ENCODE measurements around the gene UBAP2L.
"Not testable (repeated sequence)": the region's sequence is repeated elsewhere in the genome, so short reads cannot be mapped to it uniquely, and the experiment has no call there.

The UBAP2L gene

DNA sequence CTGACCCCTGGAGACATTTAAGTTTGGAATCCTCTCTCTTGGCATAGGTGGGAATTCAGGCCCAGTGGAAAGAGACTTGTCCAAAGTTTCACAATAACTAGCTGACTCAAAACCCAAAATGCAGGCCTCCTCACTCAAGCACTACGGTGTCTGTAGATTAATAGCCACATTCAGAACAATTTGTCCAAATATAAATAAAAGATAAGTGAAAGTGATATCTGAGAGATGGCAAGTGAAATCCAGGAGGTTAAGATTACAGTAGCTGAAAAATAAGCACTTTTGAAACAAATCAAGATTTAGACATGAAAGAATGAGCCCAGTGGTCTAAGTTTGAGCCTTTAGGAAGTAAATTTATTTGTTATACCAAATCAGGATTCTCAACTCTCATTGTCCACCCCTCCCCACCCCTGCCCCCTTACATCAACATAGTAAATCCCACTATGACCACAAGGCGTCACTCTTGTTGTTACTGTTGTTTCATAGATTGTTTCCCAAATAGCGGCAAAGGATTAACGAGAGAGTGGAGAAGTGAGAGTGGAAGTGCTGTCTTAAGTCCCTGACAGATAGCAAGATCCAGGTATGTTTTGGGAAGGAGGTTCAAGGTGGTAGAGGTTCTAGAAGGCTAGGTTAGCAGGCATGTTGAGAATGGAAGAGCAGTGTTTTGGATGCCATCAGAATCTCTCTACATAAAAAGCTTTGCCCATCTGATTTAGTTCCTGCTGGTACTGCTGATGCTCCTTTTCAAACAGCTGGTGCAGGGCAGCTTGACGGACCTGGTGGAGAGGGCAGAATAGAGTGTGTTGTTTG, 21.8 kb upstream of the UBAP2L start:
- no peak for DNase-seq (ENCODE audit: low read depth in 4 of 4, low spot score in 1 of 4)

DNA sequence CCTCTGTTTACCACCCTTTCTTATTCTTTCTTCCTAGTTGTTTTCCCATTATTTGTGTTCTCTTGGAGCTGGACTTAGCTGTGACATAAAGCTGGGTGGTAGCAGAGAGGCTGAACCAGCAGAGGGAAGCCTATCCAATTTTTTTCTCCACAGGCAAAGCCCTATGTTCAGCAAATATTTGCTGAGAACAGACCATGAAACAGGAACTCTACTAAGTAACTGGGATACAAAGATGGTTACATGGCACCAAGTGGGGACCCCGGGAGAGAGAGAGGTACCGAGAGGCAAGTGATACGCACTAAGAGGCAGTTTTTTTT, 21.2 kb upstream of the UBAP2L start:
- DNase-seq (ENCODE audit: low read depth in 4 of 4, low spot score in 1 of 4) = no peak

- DNase-seq (ENCODE audit: low read depth in 4 of 4, low spot score in 1 of 4) = peak in 1 of 4 experiments; percentile 13
Observed at GRCh38 chr1:154205778-154206177, 15.0 kb upstream of the UBAP2L start.

GRCh38 chr1:154206196-154206595, 14.6 kb upstream of the UBAP2L start, which contains the start of gene CFAP141:
CFAP141 (minus strand) TSS chr1:154206333; CDS start chr1:154206307, 26 bp downstream.
- no peak for DNase-seq (ENCODE audit: low read depth in 4 of 4, low spot score in 1 of 4)

DNA sequence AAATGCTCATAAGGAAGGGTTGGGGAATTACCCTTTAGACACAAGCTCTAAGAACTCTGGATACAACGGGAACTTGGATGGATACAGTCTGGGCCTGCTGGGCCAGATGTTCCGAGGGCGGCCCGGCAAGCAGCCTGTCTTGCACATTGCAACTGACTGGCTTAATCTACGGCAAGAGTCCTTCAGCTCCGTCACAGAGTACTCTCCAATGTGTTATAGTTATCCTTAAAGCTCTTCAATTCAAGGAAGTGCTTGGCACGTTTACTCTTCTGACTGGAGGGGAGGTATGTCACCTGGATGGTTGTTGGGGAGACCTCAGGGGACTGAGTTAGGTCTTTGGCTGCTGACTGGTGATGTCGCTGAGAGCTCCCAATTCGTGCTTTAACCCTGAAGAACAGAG, 13.5 kb upstream of the UBAP2L start:
- DNase-seq (ENCODE audit: low read depth in 4 of 4, low spot score in 1 of 4) = no peak

DNA sequence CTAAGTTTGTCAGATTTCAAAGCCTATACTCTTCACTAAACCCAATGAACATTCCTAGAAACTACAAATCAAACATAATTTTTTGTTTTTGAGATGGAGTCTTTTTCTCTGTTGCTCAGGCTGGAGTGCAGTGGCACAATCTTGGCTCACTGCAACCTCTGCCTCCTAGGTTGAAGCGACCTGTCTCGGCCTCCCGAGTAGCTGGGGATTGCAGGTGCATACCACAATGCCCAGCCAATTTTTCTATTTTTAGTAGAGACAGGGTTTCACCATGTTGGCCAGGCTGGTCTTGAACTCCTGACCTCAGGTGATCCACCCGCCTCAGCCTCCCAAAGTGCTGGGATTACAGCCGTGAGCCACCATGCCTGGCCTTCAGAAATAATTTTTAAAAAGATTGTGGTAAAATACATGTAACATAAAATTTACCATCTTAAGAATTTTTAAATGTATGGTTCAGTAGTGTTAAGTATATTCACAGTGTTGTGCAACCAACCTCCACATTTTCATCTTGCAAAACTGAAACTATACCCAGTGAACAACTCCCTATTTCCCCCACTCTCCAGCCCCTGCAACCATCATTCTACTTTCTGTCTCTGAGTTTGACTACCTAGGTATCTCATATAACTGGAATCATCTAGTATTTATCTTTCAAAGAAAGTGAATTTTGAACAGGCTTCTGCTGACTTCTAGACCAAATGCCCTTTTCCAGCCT, 11.9 kb upstream of the UBAP2L start:
- DNase-seq (ENCODE audit: low read depth in 4 of 4, low spot score in 1 of 4) = no peak

DNA sequence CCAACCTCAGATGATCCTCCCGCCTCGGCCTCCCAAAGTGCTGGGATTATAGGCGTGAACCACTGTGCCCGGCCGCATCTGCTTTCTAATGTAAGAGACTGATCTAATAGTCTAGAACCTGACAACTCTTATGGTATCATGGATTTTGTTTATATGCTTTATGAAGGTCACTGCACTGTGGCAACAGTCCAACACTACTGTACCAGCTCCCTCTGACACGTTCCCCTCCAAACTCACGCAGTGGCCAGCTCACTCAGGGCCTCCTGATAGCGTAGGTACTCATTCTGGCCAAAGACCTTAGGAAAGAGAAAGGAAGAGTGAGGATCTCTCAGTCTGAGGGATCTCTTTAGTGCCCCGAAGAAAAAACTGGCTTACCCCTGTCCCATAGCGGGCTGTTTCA, 8.7 kb upstream of the UBAP2L start:
- DNase-seq (ENCODE audit: low read depth in 4 of 4, low spot score in 1 of 4) = no peak

DNA sequence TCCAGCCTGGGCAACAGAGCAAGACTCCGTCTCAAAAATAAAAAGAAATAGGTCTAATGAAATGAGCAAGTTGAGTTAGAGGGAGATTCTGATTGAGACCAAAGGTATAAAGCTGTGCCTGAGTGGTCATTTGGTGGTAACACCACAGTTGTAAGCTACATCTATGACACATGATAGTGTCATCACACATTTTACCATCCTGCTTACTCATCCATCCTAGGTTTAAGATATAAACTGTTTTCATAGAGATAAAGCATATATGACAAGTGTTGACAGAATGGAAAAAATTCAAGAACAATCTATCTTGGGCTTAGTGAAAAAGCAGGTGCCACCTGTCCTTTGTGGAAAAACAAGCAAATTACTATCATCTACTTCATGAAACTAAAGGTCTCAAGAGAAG, 7.5 kb upstream of the UBAP2L start:
- DNase-seq (ENCODE audit: low read depth in 4 of 4, low spot score in 1 of 4) = no peak

GRCh38 chr1:154218545-154218944, 2.2 kb upstream of the UBAP2L start:
- DNase-seq (ENCODE audit: low read depth in 4 of 4, low spot score in 1 of 4) = no peak

- DNase-seq (ENCODE audit: low read depth in 4 of 4, low spot score in 1 of 4) = no peak
Observed at GRCh38 chr1:154219541-154219940, 1.2 kb upstream of the UBAP2L start.

GRCh38 chr1:154220970-154221277, 169 bp downstream of the UBAP2L start:
- no peak for DNase-seq (ENCODE audit: low read depth in 4 of 4, low spot score in 1 of 4)

DNA sequence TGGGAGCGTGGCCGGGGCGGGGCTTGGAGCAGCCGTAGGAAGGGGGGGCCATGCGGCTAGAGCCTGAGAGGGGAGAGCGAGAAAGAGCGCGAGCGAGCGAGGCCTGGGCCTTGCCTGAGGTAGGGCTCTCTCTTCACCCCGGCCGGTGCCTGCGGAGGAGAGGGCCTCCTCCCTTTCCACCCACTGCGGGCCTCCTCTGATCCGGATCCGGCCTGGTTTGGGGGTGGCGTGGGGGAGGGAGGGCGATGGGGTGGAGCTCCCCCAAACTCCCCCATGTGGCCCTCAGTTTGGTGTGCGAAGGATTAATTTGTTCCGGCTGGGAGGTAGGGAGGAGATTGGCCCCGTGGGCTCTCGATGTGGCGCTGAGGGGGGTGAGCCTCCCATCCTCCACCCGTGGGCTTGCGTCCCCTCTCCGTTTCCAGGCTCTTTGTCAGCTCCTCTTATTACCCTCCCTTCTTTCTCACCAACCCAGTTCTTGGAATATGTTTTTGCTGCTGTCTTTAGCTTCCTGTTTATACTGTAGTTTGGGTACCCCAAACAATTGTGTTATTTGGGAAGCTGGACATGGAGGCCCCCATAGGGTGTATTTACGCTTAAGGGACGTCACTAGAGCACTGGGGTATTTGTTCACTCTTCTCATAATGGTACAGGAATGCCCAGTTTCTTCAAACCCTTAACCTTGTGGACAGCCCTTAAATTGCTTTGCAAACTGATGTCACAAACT, 685 bp downstream of the UBAP2L start:
- peak; percentile 38 to 56 (median 41) for DNase-seq (ENCODE audit: low read depth in 4 of 4, low spot score in 1 of 4)

DNA sequence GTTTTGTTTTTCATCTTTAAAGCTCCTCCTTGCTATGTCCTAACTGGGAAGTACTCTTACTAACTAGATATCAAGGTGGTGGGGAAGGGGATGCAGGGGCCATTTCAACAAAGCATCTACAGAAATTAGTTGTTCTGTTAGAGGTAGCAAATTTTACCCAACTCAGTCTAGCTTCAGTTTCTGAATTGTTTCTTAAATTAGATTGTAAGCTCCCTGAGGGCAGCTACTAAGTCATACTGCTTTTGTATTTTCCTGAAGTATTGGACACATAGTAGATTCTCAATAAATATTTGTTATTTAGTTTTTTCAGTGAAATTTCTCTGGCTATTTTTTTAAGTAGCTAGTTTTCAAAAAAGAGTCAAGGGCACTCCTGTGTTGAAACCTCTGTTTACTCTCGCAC, 1.8 kb downstream of the UBAP2L start:
- no peak for DNase-seq (ENCODE audit: low read depth in 4 of 4, low spot score in 1 of 4)

GRCh38 chr1:154222918-154223317, 2.2 kb downstream of the UBAP2L start:
- no peak for DNase-seq (ENCODE audit: low read depth in 4 of 4, low spot score in 1 of 4)

DNA sequence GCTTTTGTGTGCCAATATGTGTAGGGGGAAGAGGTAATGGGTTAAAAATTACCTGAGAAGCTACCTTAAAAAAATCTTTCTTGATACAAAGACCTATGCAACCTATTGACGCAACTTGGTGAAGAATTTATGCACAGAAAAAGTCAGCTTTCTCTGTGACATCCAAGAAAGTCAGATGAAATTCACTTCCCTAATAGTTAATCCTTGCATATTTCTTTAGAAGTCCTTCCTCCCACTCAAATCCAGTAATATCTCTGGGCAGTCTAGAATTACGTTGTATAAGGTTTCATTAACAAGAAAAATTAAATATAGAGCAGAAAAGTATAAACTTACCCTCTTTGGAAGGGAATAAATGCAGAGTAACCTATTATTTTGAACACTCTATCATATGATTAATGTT, 2.9 kb downstream of the UBAP2L start:
- DNase-seq (ENCODE audit: low read depth in 4 of 4, low spot score in 1 of 4) = no peak

GRCh38 chr1:154225370-154225769, 4.6 kb downstream of the UBAP2L start:
- no peak for DNase-seq (ENCODE audit: low read depth in 4 of 4, low spot score in 1 of 4)

DNA sequence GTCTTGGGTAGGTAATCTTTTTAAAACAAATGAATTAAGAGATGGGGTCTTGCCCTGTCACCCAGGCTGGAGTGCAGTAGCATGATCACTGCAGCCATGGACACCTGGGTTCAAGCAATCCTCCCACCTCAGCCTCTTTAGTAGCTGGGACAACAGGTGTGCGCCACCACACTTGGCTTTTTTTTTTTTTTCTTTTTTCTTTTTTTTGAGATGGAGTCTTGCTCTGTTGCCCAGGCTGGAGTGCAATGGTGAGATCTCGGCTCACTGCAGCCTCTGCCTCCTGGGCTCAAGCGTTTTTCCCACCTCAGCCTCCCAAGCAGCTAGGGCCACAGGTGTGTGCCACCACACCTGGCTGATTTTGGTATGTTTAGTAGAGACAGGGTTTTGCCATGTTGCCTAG, 10.4 kb downstream of the UBAP2L start:
- not testable (repeated sequence) for DNase-seq (ENCODE audit: low read depth in 4 of 4, low spot score in 1 of 4)

- DNase-seq (ENCODE audit: low read depth in 4 of 4, low spot score in 1 of 4) = not testable (repeated sequence)
Observed at GRCh38 chr1:154233127-154233526, 12.4 kb downstream of the UBAP2L start.

- DNase-seq (ENCODE audit: low read depth in 4 of 4, low spot score in 1 of 4) = no peak
Observed at GRCh38 chr1:154236855-154237254, 16.1 kb downstream of the UBAP2L start.

GRCh38 chr1:154237435-154237834, 16.7 kb downstream of the UBAP2L start:
- DNase-seq (ENCODE audit: low read depth in 4 of 4, low spot score in 1 of 4) = no peak

GRCh38 chr1:154237880-154238506, 17.2 kb downstream of the UBAP2L start:
- DNase-seq (ENCODE audit: low read depth in 4 of 4, low spot score in 1 of 4) = no peak

- no peak for DNase-seq (ENCODE audit: low read depth in 4 of 4, low spot score in 1 of 4)
Observed at GRCh38 chr1:154239491-154239890, 18.7 kb downstream of the UBAP2L start.

Data from stimulated activated CD4-positive, alpha-beta T cell treated with anti-CD3 and anti-CD28 coated beads, Interleukin-1b, Interleukin-23, amount 100 ng/mL, for 24 hours (primary cell).